GM23248 (cell line): ENCODE measurements around the gene LILRB3. TPM values are rescaled to one million over a fixed set of nuclear protein-coding genes. Genes with fewer than 3 reads are reported as not detected.
"Not testable (repeated sequence)": the region's sequence is repeated elsewhere in the genome, so short reads cannot be mapped to it uniquely, and the experiment has no call there.

Experiments
- DNase-seq: peaks from one replicate; pipeline ENCODE4 v3.0.0-alpha.2; 2015
- H2AFZ ChIP-seq: fragments of 200-600 bp; sonication (generic); 2 replicates; pipeline ENCODE4 v1.6.1; 2016; ENCODE audit warnings: antibody characterized with exemption
- H3F3A ChIP-seq: fragments of 200-600 bp; sonication (generic); 2 replicates; pipeline ENCODE4 v1.6.1; 2016; ENCODE audit warnings: mild to moderate bottlenecking, antibody characterized with exemption, mixed run types; ENCODE audit not compliant: insufficient read depth
- H3K27ac ChIP-seq: fragments of 200-600 bp; sonication (generic); 2 replicates; pipeline ENCODE4 v1.5.1; 2016; ENCODE audit warnings: mild to moderate bottlenecking
- H3K27me3 ChIP-seq: fragments of 200-600 bp; sonication (generic); replicated peaks from 2 replicates; pipeline ENCODE4 v1.6.1; 2016; ENCODE audit warnings: mild to moderate bottlenecking; ENCODE audit not compliant: insufficient read depth
- H3K36me3 ChIP-seq: fragments of 200-600 bp; sonication (generic); 2 replicates; pipeline ENCODE4 v1.6.1; 2016; ENCODE audit warnings: low read depth, mild to moderate bottlenecking
- H3K4me1 ChIP-seq: fragments of 200-600 bp; sonication (generic); 2 replicates; pipeline ENCODE4 v1.6.1; 2016; ENCODE audit warnings: mild to moderate bottlenecking; ENCODE audit not compliant: insufficient read depth
- H3K4me2 ChIP-seq: fragments of 200-600 bp; sonication (generic); one replicate; pipeline ENCODE4 v1.6.1; 2016; ENCODE audit warnings: mild to moderate bottlenecking; ENCODE audit not compliant: unreplicated experiment
- H3K4me3 ChIP-seq: fragments of 200-600 bp; sonication (generic); 2 replicates; pipeline ENCODE4 v1.5.1; 2016; ENCODE audit warnings: mild to moderate bottlenecking
- H3K79me2 ChIP-seq: fragments of 200-600 bp; sonication (generic); 2 replicates; pipeline ENCODE4 v1.6.1; 2016; ENCODE audit warnings: mild to moderate bottlenecking; ENCODE audit not compliant: insufficient read depth
- H3K9ac ChIP-seq: fragments of 200-600 bp; sonication (generic); 2 replicates; pipeline ENCODE4 v1.6.1; 2016; ENCODE audit warnings: mild to moderate bottlenecking
- H3K9me2 ChIP-seq: fragments of 200-600 bp; sonication (generic); 2 replicates; pipeline ENCODE4 v1.6.1; 2016; ENCODE audit warnings: mixed run types, mild to moderate bottlenecking, moderate library complexity; ENCODE audit not compliant: insufficient read depth
- H3K9me3 ChIP-seq: fragments of 200-600 bp; sonication (generic); one replicate; pipeline ENCODE4 v1.6.1; 2017; ENCODE audit warnings: low read depth
- H4K20me1 ChIP-seq: fragments of 200-600 bp; sonication (generic); 2 replicates; pipeline ENCODE4 v1.6.0; 2016; ENCODE audit not compliant: insufficient read depth
- EZH2 ChIP-seq: fragments of 200-600 bp; sonication (generic); IDR thresholded peaks from 2 replicates; pipeline ENCODE4 v1.6.1; 2018; ENCODE audit warnings: antibody characterized with exemption, mild to moderate bottlenecking; ENCODE audit not compliant: insufficient read depth, poor library complexity, severe bottlenecking
- EZH2phosphoT487 ChIP-seq: fragments of 200-600 bp; sonication (generic); IDR thresholded peaks from 2 replicates; pipeline ENCODE4 v1.6.1; 2018; ENCODE audit warnings: antibody characterized with exemption, moderate library complexity, mild to moderate bottlenecking, low read depth; ENCODE audit not compliant: insufficient read depth
- WGBS, 2 experiments: methylation state at CpG; one replicate each; pipeline ENCODE4 v1.1.6; 2015 to 2017; ENCODE audit warnings: low lambda C conversion rate in 2 of 2, low coverage in 1 of 2; ENCODE audit errors: missing lambda C conversion rate in 2 of 2; 5-methylcytosine and 5-hydroxymethylcytosine counted together
- in situ Hi-C: fragments of 300-500 bp; cut with MboI; formaldehyde crosslinking; loops from 2 replicates; pipeline ENCODE4 v1.15.0; 2020
- polyA plus RNA-seq: library from polyadenylated mRNA; unstranded; fragments of >200 nt; fragmentation: Nextera tagmentation; extraction: Ambion mirVana; gene quantifications from 2 replicates; pipeline ENCODE4 v1.2.1, GENCODE V29; 2016
- total RNA-seq: library from RNA; depleted of rRNA; stranded (reverse); fragments of >200 nt; shearing (Covaris generic); gene quantifications from 2 replicates; pipeline ENCODE4 v1.2.3, GENCODE V29; 2014

Gene LILRB3
- total and polyA plus RNA-seq, 2 experiments from 2014 or later, result 0.53 TPM; not detected in 1

DNA sequence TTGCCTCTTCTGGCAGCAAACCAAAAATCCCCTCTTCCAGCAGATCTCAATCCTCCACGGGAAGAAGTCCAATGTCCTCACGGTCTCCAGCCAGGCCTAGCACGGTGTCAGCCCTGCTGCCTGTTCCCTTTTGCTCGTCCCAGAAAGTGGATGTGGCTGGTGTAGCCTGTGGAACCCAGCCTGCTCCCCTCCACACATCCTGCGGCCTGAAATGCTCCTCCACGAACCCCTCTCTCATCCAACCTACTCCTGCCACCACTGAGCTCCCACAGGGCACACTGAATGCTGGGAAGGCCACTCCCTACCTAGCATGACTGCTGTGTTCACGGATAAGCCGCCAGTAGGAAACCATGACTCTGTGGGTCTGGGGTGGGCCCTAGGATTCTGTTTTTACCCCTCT is 36.5 kb downstream of the LILRB3 start:
- peaks cover 41% of the 10 kb centered on the region for H3K79me2 ChIP-seq
- H3K27ac ChIP-seq, result no peak overlapping the region
- H3K36me3 ChIP-seq, result 0 out of 2 replicates have a peak, but pooled peaks cover 7% of the 10 kb centered on the region
- H3K4me1 ChIP-seq, result 0 out of 2 replicates have a peak, but pooled peaks cover 3% of the 10 kb centered on the region
- H3K9me3 ChIP-seq, result no peaks in the 10 kb centered on the region
- no peak for DNase-seq
- in situ Hi-C loops, result no loop called here
- H3K4me3 ChIP-seq, result no peak overlapping the region
- no peak overlapping the region for H2AFZ ChIP-seq
- H4K20me1 ChIP-seq, result no peaks in the 10 kb centered on the region
- no peak for TF ChIP-seq EZH2phosphoT487
- no peak for TF ChIP-seq EZH2
- no peaks in the 10 kb centered on the region for H3K27me3 ChIP-seq
- no peaks in the 10 kb centered on the region for H3K9me2 ChIP-seq
- no peaks in the 10 kb centered on the region; the same call in 1 of the 2 replicates for H3F3A ChIP-seq
- H3K9ac ChIP-seq, result no peak overlapping the region
- H3K4me2 ChIP-seq, result no peak overlapping the region
- WGBS, 2 experiments, result 91 to 94% methylated on average over 8 of the region's 8 CpGs

- Histone ChIP-seq H4K20me1 (no peaks in the 10 kb centered on the region), H3K9me2 (no peaks in the 10 kb centered on the region), H2AFZ (no peak overlapping the region), H3K4me3 (no peak overlapping the region), H3K9me3 (no peaks in the 10 kb centered on the region), H3K27ac (no peak overlapping the region), H3F3A (no peaks in the 10 kb centered on the region; the same call in 1 of the 2 replicates), H3K27me3 (no peaks in the 10 kb centered on the region), H3K79me2 (peaks cover 34% of the 10 kb centered on the region), H3K4me1 (0 out of 2 replicates have a peak, but pooled peaks cover 3% of the 10 kb centered on the region), H3K4me2 (no peak overlapping the region), H3K9ac (no peak overlapping the region), H3K36me3 (peaks cover 10% of the 10 kb centered on the region; the same call in 1 of the 2 replicates)
- in situ Hi-C loops, result no loop called here
- DNase-seq, result no peak
- 89 to 93% methylated on average over 9 to 10 of the region's 11 CpGs for WGBS, 2 experiments
- no peak for TF ChIP-seq EZH2
- TF ChIP-seq EZH2phosphoT487, result no peak
Measured at GRCh38 chr19:54183431-54183830, 39.4 kb downstream of the LILRB3 start.

GRCh38 chr19:54181894-54182293 is 40.9 kb downstream of the LILRB3 start:
- H3K4me2 ChIP-seq, H2AFZ ChIP-seq, H3K9me3 ChIP-seq, H3K4me1 ChIP-seq, DNase-seq, H3F3A ChIP-seq, H3K9ac ChIP-seq, H3K4me3 ChIP-seq, H3K27me3 ChIP-seq, in situ Hi-C loops, H3K27ac ChIP-seq, H4K20me1 ChIP-seq, H3K9me2 ChIP-seq: not testable (repeated sequence)
- 94 to 96% methylated on average over 3 of the region's 3 CpGs for WGBS, 2 experiments
- Histone ChIP-seq H3K36me3 (peaks cover 16% of the 10 kb centered on the region; the same call in 1 of the 2 replicates), H3K79me2 (peaks cover 19% of the 10 kb centered on the region)

GRCh38 chr19:54180691-54181091 is 42.1 kb downstream of the LILRB3 start:
- DNase-seq, result no peak
- H2AFZ ChIP-seq, result no peak overlapping the region
- peaks cover 16% of the 10 kb centered on the region; the same call in 1 of the 2 replicates for H3K36me3 ChIP-seq
- H3K27ac ChIP-seq, result no peak overlapping the region
- H3K4me2 ChIP-seq, result no peak overlapping the region
- WGBS, 2 experiments, result 93 to 95% methylated on average over 25 to 37 of the region's 37 CpGs
- no peaks in the 10 kb centered on the region for H3K27me3 ChIP-seq
- H3K9me2 ChIP-seq, result no peaks in the 10 kb centered on the region
- no peak overlapping the region for H3K9ac ChIP-seq
- H3K9me3 ChIP-seq, result no peaks in the 10 kb centered on the region
- 0 out of 2 replicates have a peak, but pooled peaks cover 8% of the 10 kb centered on the region for H3K79me2 ChIP-seq
- no peak for TF ChIP-seq EZH2phosphoT487
- TF ChIP-seq EZH2, result no peak
- no peaks in the 10 kb centered on the region for H4K20me1 ChIP-seq
- H3F3A ChIP-seq, result no peaks in the 10 kb centered on the region; the same call in 1 of the 2 replicates
- no peak overlapping the region for H3K4me3 ChIP-seq
- in situ Hi-C loops, result no loop called here
- H3K4me1 ChIP-seq, result no peaks in the 10 kb centered on the region
